ENCODE results near the gene SENP5.

Gene SENP5

GRCh38 chr3:196843435-196844110 is 24.1 kb upstream of the SENP5 start:
- TF ChIP-seq POLR2AphosphoS5 (IDR thresholded peaks at IDR 0.05; ENCODE audit: low read depth, low read length) (no peak), TAF1 (IDR thresholded peaks at IDR 0.05; ENCODE audit: borderline replicate concordance, insufficient read depth, low read length) (no peak), REST (IDR thresholded peaks at IDR 0.05; ENCODE audit: insufficient read depth in 1 of 2, low read depth in 2 of 2, low read length in 2 of 2) (no peak), SIN3A (IDR thresholded peaks at IDR 0.05; ENCODE audit: borderline replicate concordance, insufficient read depth, low read length) (no peak), FOXP2 (optimal IDR thresholded peaks at IDR 0.05; ENCODE audit: borderline replicate concordance, extremely low read depth, extremely low read length, insufficient read depth) (no peak)

- TF ChIP-seq REST (IDR thresholded peaks at IDR 0.05; ENCODE audit: insufficient read depth in 1 of 2, low read depth in 2 of 2, low read length in 2 of 2) (no peak), TAF1 (IDR thresholded peaks at IDR 0.05; ENCODE audit: borderline replicate concordance, insufficient read depth, low read length) (no peak), POLR2AphosphoS5 (IDR thresholded peaks at IDR 0.05; ENCODE audit: low read depth, low read length) (no peak), FOXP2 (optimal IDR thresholded peaks at IDR 0.05; ENCODE audit: borderline replicate concordance, extremely low read depth, extremely low read length, insufficient read depth) (no peak), SIN3A (IDR thresholded peaks at IDR 0.05; ENCODE audit: borderline replicate concordance, insufficient read depth, low read length) (no peak)
Observed at GRCh38 chr3:196849180-196849741, 18.5 kb upstream of the SENP5 start.

GRCh38 chr3:196867155-196867506 is 589 bp upstream of the SENP5 start:
- TF ChIP-seq FOXP2 (optimal IDR thresholded peaks at IDR 0.05; ENCODE audit: borderline replicate concordance, extremely low read depth, extremely low read length, insufficient read depth), result no peak
- no peak for TF ChIP-seq SIN3A (IDR thresholded peaks at IDR 0.05; ENCODE audit: borderline replicate concordance, insufficient read depth, low read length)
- no peak for TF ChIP-seq POLR2AphosphoS5 (IDR thresholded peaks at IDR 0.05; ENCODE audit: low read depth, low read length)
- no peak for TF ChIP-seq TAF1 (IDR thresholded peaks at IDR 0.05; ENCODE audit: borderline replicate concordance, insufficient read depth, low read length)
- TF ChIP-seq REST (IDR thresholded peaks at IDR 0.05; ENCODE audit: insufficient read depth in 1 of 2, low read depth in 2 of 2, low read length in 2 of 2), result no peak

- no peak for TF ChIP-seq REST (IDR thresholded peaks at IDR 0.05; ENCODE audit: insufficient read depth in 1 of 2, low read depth in 2 of 2, low read length in 2 of 2)
- no peak for TF ChIP-seq SIN3A (IDR thresholded peaks at IDR 0.05; ENCODE audit: borderline replicate concordance, insufficient read depth, low read length)
- TF ChIP-seq TAF1 (IDR thresholded peaks at IDR 0.05; ENCODE audit: borderline replicate concordance, insufficient read depth, low read length), result no peak
- no peak for TF ChIP-seq FOXP2 (optimal IDR thresholded peaks at IDR 0.05; ENCODE audit: borderline replicate concordance, extremely low read depth, extremely low read length, insufficient read depth)
- TF ChIP-seq POLR2AphosphoS5 (IDR thresholded peaks at IDR 0.05; ENCODE audit: low read depth, low read length), result no peak
Observed at GRCh38 chr3:196868297-196868661, 559 bp downstream of the SENP5 start.
